HEK293 (cell line): ENCODE results near the gene RIC8B.

Experiments used
- BCL11A ChIP-seq: fragments of 450-650 bp; formaldehyde crosslinking; IDR thresholded peaks from 2 replicates; pipeline ENCODE4 v1.5.1; 2016; ENCODE audit warnings: low read depth, missing biosample characterization, missing genetic modification characterization
- BCL11B ChIP-seq: fragments of 450-650 bp; formaldehyde crosslinking; IDR thresholded peaks from 2 replicates; pipeline ENCODE4 v1.5.1; 2016; ENCODE audit warnings: low read depth, missing biosample characterization, missing genetic modification characterization
- GFI1B ChIP-seq: fragments of 450-650 bp; formaldehyde crosslinking; IDR thresholded peaks from 2 replicates; pipeline ENCODE4 v1.5.1; 2016; ENCODE audit warnings: missing biosample characterization, missing genetic modification characterization
- GLI2 ChIP-seq: fragments of 450-650 bp; formaldehyde crosslinking; IDR thresholded peaks from 2 replicates; pipeline ENCODE4; 2017; ENCODE audit warnings: missing biosample characterization, missing genetic modification characterization, low read depth, borderline replicate concordance
- OSR2 ChIP-seq: fragments of 450-650 bp; formaldehyde crosslinking; IDR thresholded peaks from 2 replicates; pipeline ENCODE4 v1.5.1; 2016; ENCODE audit warnings: missing biosample characterization, missing genetic modification characterization
- SALL2 ChIP-seq: fragments of 450-650 bp; formaldehyde crosslinking; IDR thresholded peaks from 2 replicates; pipeline ENCODE4 v1.5.0; 2017; ENCODE audit warnings: missing biosample characterization, mild to moderate bottlenecking, missing genetic modification characterization, borderline replicate concordance
- ZFP3 ChIP-seq: fragments of 450-650 bp; formaldehyde crosslinking; IDR thresholded peaks from 2 replicates; pipeline ENCODE4 v1.5.1; 2016; ENCODE audit warnings: low read depth, missing biosample characterization, missing genetic modification characterization
- ZNF121 ChIP-seq: fragments of 450-650 bp; formaldehyde crosslinking; IDR thresholded peaks from 2 replicates; pipeline ENCODE4 v1.5.1; 2016; ENCODE audit warnings: missing biosample characterization, missing genetic modification characterization
- ZNF133 ChIP-seq: fragments of 450-650 bp; formaldehyde crosslinking; IDR thresholded peaks from 2 replicates; pipeline ENCODE4 v1.5.1; 2016; ENCODE audit warnings: missing biosample characterization, missing genetic modification characterization
- ZNF138 ChIP-seq: fragments of 450-650 bp; formaldehyde crosslinking; IDR thresholded peaks from 2 replicates; pipeline ENCODE4 v1.5.1; 2016; ENCODE audit warnings: missing biosample characterization, missing genetic modification characterization, borderline replicate concordance
- ZNF146 ChIP-seq: fragments of 450-650 bp; formaldehyde crosslinking; IDR thresholded peaks from 2 replicates; pipeline ENCODE4 v1.5.1; 2016; ENCODE audit warnings: missing biosample characterization, missing genetic modification characterization
- ZNF16 ChIP-seq: fragments of 450-650 bp; formaldehyde crosslinking; IDR thresholded peaks from 2 replicates; pipeline ENCODE4 v1.5.1; 2016; ENCODE audit warnings: low read depth, missing biosample characterization, missing genetic modification characterization
- ZNF19 ChIP-seq: fragments of 450-650 bp; formaldehyde crosslinking; IDR thresholded peaks from 2 replicates; pipeline ENCODE4; 2016; ENCODE audit warnings: missing biosample characterization, missing genetic modification characterization, low read depth
- ZNF211 ChIP-seq: fragments of 450-650 bp; formaldehyde crosslinking; IDR thresholded peaks from 2 replicates; pipeline ENCODE4 v1.5.1; 2016; ENCODE audit warnings: low read depth, missing biosample characterization, missing genetic modification characterization
- ZNF311 ChIP-seq: fragments of 450-650 bp; formaldehyde crosslinking; IDR thresholded peaks from 2 replicates; pipeline ENCODE4 v1.5.1; 2017; ENCODE audit warnings: missing biosample characterization, missing genetic modification characterization, borderline replicate concordance
- ZNF391 ChIP-seq: fragments of 450-650 bp; formaldehyde crosslinking; IDR thresholded peaks from 2 replicates; pipeline ENCODE4 v1.5.1; 2016; ENCODE audit warnings: low read depth, missing biosample characterization, missing genetic modification characterization, borderline replicate concordance
- ZNF514 ChIP-seq: fragments of 450-650 bp; formaldehyde crosslinking; IDR thresholded peaks from 2 replicates; pipeline ENCODE4 v1.5.1; 2016; ENCODE audit warnings: missing biosample characterization, missing genetic modification characterization
- ZNF521 ChIP-seq: fragments of 450-650 bp; formaldehyde crosslinking; IDR thresholded peaks from 2 replicates; pipeline ENCODE4 v1.5.1; 2017; ENCODE audit warnings: missing biosample characterization, mild to moderate bottlenecking, missing genetic modification characterization
- ZNF530 ChIP-seq: fragments of 450-650 bp; formaldehyde crosslinking; IDR thresholded peaks from 2 replicates; pipeline ENCODE4 v1.5.1; 2016; ENCODE audit warnings: low read depth, missing biosample characterization, missing genetic modification characterization
- ZNF555 ChIP-seq: fragments of 450-650 bp; formaldehyde crosslinking; conservative IDR thresholded peaks from 2 replicates; pipeline ENCODE4 v1.5.1; 2017; ENCODE audit warnings: missing biosample characterization, mild to moderate bottlenecking, missing genetic modification characterization, inconsistent platforms
- ZNF558 ChIP-seq: fragments of 450-650 bp; formaldehyde crosslinking; IDR thresholded peaks from 2 replicates; pipeline ENCODE4 v1.5.1; 2016; ENCODE audit warnings: missing biosample characterization, missing genetic modification characterization
- ZNF610 ChIP-seq: fragments of 450-650 bp; formaldehyde crosslinking; IDR thresholded peaks from 2 replicates; pipeline ENCODE4 v1.5.1; 2016; ENCODE audit warnings: missing biosample characterization, missing genetic modification characterization, borderline replicate concordance
- ZNF629 ChIP-seq: fragments of 450-650 bp; formaldehyde crosslinking; IDR thresholded peaks from 2 replicates; pipeline ENCODE4 v1.5.1; 2017; ENCODE audit warnings: missing biosample characterization, missing genetic modification characterization
- ZNF670 ChIP-seq: fragments of 450-650 bp; formaldehyde crosslinking; IDR thresholded peaks from 2 replicates; pipeline ENCODE4 v1.5.1; 2016; ENCODE audit warnings: missing biosample characterization, missing genetic modification characterization, low read depth
- ZNF747 ChIP-seq: fragments of 450-650 bp; formaldehyde crosslinking; IDR thresholded peaks from 2 replicates; pipeline ENCODE4 v1.5.1; 2016; ENCODE audit warnings: missing biosample characterization, missing genetic modification characterization
- ZNF791 ChIP-seq: fragments of 450-650 bp; formaldehyde crosslinking; IDR thresholded peaks from 2 replicates; pipeline ENCODE4 v1.5.1; 2016; ENCODE audit warnings: missing biosample characterization, missing genetic modification characterization
- ZNF830 ChIP-seq: fragments of 450-650 bp; IDR thresholded peaks from 2 replicates; pipeline ENCODE4 v1.5.0; 2018; ENCODE audit warnings: missing biosample characterization, missing genetic modification characterization, low read depth, mild to moderate bottlenecking, moderate library complexity
- TF ChIP-seq, protein P1 (sequence below): fragments of 450-650 bp; formaldehyde crosslinking; IDR thresholded peaks from 2 replicates; pipeline ENCODE4 v1.5.1; 2016; ENCODE audit warnings: missing biosample characterization, missing genetic modification characterization, borderline replicate concordance
- TF ChIP-seq, protein P2 (sequence below): fragments of 450-650 bp; formaldehyde crosslinking; IDR thresholded peaks from 2 replicates; pipeline ENCODE4 v1.5.1; 2016; ENCODE audit warnings: missing biosample characterization, missing genetic modification characterization
- TF ChIP-seq, protein P3 (sequence below): fragments of 450-650 bp; formaldehyde crosslinking; IDR thresholded peaks from 2 replicates; pipeline ENCODE4 v1.5.1; 2016; ENCODE audit warnings: missing biosample characterization, missing genetic modification characterization
- TF ChIP-seq, protein P4 (sequence below): fragments of 450-650 bp; formaldehyde crosslinking; IDR thresholded peaks from 2 replicates; pipeline ENCODE4 v1.5.1; 2016; ENCODE audit warnings: missing biosample characterization, missing genetic modification characterization
- TF ChIP-seq, protein P5 (sequence below): fragments of 450-650 bp; formaldehyde crosslinking; IDR thresholded peaks from 2 replicates; pipeline ENCODE4 v1.5.1; 2016; ENCODE audit warnings: missing biosample characterization, missing genetic modification characterization
- TF ChIP-seq, protein P6 (sequence below): fragments of 450-650 bp; formaldehyde crosslinking; IDR thresholded peaks from 2 replicates; pipeline ENCODE4 v1.5.1; 2016; ENCODE audit warnings: missing biosample characterization, missing genetic modification characterization

Gene RIC8B

DNA sequence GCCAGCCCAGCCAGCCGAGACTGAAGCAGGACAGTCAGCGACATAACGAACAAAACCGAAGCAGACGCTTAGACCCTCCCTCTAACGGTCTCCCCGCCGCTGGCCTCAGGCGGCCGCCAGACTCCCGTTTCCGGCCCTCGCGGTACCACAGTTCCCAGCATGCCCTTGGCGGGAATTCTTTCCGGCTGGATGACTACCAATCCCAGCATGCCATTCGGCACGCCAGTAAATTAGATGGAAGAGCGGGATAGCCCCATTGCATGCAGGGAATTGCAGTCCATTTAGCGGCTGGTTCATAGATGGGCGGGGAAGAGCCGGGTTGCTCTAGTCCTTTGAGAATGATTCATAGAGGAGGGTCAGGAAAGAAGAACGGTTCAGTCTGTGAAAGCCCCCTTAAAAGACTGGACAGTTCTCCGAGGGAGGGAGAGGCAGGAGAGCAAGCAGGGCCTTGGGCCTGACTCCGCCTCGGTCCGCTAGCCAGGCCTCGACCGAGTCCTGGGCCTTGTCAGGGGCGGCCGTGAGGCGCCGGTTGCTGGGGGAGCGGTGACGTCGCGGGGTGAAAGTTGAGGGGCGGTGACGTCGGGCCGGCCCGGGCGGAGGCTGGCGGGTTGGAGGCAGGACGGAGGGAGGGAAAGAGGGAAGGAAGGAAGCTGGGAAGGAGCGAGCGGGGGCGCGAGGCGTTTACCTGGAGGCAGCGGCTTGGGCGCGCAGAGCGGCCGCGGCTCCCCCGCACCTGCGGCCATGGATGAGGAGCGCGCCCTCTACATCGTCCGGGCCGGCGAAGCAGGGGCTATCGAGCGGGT is at the start of gene RIC8B (continued):
- TF ChIP-seq ZNF391 (tag by site-specific recombination) = peak; percentile 55; the same call in 1 of the 2 replicates
- TF ChIP-seq BCL11B (tag by site-specific recombination) = no peak
- no peak for TF ChIP-seq ZNF555 (tag by site-specific recombination)
- TF ChIP-seq, protein P1, sequence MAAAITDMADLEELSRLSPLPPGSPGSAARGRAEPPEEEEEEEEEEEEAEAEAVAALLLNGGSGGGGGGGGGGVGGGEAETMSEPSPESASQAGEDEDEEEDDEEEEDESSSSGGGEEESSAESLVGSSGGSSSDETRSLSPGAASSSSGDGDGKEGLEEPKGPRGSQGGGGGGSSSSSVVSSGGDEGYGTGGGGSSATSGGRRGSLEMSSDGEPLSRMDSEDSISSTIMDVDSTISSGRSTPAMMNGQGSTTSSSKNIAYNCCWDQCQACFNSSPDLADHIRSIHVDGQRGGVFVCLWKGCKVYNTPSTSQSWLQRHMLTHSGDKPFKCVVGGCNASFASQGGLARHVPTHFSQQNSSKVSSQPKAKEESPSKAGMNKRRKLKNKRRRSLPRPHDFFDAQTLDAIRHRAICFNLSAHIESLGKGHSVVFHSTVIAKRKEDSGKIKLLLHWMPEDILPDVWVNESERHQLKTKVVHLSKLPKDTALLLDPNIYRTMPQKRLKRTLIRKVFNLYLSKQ = no peak
- peak; percentile 85; the same call in 1 of the 2 replicates for TF ChIP-seq ZNF610 (tag by site-specific recombination)
- TF ChIP-seq SALL2 (tag by site-specific recombination) = no peak
- TF ChIP-seq, protein P2, sequence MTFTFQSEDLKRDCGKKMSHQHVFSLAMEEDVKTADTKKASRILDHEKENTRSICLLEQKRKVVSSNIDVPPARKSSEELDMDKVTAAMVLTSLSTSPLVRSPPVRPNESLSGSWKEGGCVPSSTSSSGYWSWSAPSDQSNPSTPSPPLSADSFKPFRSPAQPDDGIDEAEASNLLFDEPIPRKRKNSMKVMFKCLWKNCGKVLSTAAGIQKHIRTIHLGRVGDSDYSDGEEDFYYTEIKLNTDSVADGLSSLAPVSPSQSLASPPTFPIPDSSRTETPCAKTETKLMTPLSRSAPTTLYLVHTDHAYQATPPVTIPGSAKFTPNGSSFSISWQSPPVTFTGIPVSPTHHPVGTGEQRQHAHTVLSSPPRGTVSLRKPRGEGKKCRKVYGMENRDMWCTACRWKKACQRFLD (tag by site-specific recombination) = no peak
- no peak for TF ChIP-seq ZNF211 (tag by site-specific recombination)
- TF ChIP-seq, protein P3, sequence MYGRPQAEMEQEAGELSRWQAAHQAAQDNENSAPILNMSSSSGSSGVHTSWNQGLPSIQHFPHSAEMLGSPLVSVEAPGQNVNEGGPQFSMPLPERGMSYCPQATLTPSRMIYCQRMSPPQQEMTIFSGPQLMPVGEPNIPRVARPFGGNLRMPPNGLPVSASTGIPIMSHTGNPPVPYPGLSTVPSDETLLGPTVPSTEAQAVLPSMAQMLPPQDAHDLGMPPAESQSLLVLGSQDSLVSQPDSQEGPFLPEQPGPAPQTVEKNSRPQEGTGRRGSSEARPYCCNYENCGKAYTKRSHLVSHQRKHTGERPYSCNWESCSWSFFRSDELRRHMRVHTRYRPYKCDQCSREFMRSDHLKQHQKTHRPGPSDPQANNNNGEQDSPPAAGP (tag by site-specific recombination) = peak; percentile 68
- no peak for TF ChIP-seq ZNF514
- peak; percentile 99 for TF ChIP-seq ZNF629
- no peak for TF ChIP-seq ZNF311
- peak; percentile 2; the same call in 1 of the 2 replicates for TF ChIP-seq ZNF146 (tag by site-specific recombination)
- TF ChIP-seq, protein P4, sequence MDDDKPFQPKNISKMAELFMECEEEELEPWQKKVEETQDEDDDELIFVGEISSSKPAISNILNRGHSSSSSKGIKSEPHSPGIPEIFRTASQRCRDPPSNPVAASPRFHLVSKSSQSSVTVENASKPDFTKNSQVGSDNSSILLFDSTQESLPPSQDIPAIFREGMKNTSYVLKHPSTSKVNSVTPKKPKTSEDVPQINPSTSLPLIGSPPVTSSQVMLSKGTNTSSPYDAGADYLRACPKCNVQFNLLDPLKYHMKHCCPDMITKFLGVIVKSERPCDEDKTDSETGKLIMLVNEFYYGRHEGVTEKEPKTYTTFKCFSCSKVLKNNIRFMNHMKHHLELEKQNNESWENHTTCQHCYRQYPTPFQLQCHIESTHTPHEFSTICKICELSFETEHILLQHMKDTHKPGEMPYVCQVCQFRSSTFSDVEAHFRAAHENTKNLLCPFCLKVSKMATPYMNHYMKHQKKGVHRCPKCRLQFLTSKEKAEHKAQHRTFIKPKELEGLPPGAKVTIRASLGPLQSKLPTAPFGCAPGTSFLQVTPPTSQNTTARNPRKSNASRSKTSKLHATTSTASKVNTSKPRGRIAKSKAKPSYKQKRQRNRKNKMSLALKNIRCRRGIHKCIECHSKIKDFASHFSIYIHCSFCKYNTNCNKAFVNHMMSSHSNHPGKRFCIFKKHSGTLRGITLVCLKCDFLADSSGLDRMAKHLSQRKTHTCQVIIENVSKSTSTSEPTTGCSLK = no peak
- TF ChIP-seq ZNF791 (tag by site-specific recombination) = no peak
- peak; percentile 26; the same call in 1 of the 2 replicates for TF ChIP-seq ZNF558
- no peak for TF ChIP-seq ZNF121
- TF ChIP-seq GFI1B (tag by site-specific recombination) = no peak
- no peak for TF ChIP-seq ZNF19 (tag by site-specific recombination)
- no peak for TF ChIP-seq ZFP3 (tag by site-specific recombination)
- TF ChIP-seq ZNF133 (tag by site-specific recombination) = no peak
- TF ChIP-seq, protein P5, sequence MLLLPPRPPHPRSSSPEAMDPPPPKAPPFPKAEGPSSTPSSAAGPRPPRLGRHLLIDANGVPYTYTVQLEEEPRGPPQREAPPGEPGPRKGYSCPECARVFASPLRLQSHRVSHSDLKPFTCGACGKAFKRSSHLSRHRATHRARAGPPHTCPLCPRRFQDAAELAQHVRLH = peak; percentile 78; the same call in 1 of the 2 replicates
- no peak for TF ChIP-seq BCL11A (tag by site-specific recombination)
- no peak for TF ChIP-seq ZNF830 (tag by site-specific recombination)
- TF ChIP-seq, protein P6, sequence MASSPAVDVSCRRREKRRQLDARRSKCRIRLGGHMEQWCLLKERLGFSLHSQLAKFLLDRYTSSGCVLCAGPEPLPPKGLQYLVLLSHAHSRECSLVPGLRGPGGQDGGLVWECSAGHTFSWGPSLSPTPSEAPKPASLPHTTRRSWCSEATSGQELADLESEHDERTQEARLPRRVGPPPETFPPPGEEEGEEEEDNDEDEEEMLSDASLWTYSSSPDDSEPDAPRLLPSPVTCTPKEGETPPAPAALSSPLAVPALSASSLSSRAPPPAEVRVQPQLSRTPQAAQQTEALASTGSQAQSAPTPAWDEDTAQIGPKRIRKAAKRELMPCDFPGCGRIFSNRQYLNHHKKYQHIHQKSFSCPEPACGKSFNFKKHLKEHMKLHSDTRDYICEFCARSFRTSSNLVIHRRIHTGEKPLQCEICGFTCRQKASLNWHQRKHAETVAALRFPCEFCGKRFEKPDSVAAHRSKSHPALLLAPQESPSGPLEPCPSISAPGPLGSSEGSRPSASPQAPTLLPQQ (tag by site-specific recombination) = peak; percentile 79
- TF ChIP-seq ZNF521 = no peak
- no peak for TF ChIP-seq ZNF670 (tag by site-specific recombination)
- TF ChIP-seq ZNF16 (tag by site-specific recombination) = no peak
- TF ChIP-seq ZNF530 (tag by site-specific recombination) = no peak
- TF ChIP-seq GLI2 = no peak
- TF ChIP-seq ZNF747 (tag by site-specific recombination) = no peak
- TF ChIP-seq OSR2 (tag by site-specific recombination) = no peak
- no peak for TF ChIP-seq ZNF138 (tag by site-specific recombination)
